Renal pelvis (tissue), 4 donors: ENCODE data around the gene PPA2. TPM values are rescaled to one million over a fixed set of nuclear protein-coding genes. Genes with fewer than 3 reads are reported as not detected.
"Not testable (repeated sequence)": the region's sequence is repeated elsewhere in the genome, so short reads cannot be mapped to it uniquely, and the experiment has no call there.

Experiments used
- DNase-seq: peaks from one replicate; pipeline ENCODE4 v3.0.0-alpha.2; 2013
- polyA plus RNA-seq, 3 donors: library from polyadenylated mRNA; unstranded; fragments of 120-200 nt; gene quantifications; one replicate each; pipeline ENCODE4 v1.2.1, GENCODE V29; 2013; ENCODE audit not compliant: insufficient read length in 3 of 3

PPA2 gene
- polyA plus RNA-seq, 3 donors = 84.8 to 108 (median 99.4) TPM

DNA sequence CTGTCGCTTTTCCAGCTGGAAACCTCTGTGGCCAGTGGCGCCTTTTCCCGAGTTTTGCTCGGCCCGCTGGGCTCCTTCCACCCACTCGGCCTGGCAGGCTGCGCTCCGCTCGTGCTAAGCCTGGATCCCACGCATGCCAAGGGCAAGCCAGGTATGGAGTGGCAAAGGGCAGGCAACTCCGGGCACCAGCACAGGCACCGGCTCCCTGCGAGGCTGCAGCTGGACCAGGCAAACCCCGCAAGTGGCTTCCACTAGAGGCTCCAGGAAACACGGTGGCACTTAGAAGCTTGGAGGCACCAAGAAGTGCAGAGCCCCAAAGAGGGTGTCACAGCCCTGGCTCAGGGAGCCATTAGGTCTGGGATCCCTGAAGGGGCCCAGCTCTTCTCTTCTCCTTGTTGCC, 59.5 kb downstream of the PPA2 start:
- no peak for DNase-seq

DNA sequence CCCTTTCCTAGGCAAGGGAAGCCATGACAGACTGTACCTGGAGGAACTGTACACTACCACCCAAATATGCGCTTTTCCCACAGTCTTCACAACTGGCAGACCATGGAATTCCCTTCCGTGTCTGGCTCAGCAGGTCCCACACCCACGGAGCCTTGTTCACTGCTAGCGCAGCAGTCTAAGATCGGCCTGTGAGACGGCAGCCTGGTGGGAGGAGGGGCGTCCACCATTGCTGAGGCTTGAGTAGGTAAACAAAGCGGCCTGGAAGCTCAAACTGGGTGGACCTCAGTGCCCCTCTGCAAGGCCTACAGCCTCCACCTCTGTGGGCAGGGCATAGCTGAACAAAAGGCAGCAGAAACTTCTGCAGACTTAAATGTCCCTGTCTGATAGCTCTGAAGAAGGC, 64.7 kb downstream of the PPA2 start:
- not testable (repeated sequence) for DNase-seq

DNA sequence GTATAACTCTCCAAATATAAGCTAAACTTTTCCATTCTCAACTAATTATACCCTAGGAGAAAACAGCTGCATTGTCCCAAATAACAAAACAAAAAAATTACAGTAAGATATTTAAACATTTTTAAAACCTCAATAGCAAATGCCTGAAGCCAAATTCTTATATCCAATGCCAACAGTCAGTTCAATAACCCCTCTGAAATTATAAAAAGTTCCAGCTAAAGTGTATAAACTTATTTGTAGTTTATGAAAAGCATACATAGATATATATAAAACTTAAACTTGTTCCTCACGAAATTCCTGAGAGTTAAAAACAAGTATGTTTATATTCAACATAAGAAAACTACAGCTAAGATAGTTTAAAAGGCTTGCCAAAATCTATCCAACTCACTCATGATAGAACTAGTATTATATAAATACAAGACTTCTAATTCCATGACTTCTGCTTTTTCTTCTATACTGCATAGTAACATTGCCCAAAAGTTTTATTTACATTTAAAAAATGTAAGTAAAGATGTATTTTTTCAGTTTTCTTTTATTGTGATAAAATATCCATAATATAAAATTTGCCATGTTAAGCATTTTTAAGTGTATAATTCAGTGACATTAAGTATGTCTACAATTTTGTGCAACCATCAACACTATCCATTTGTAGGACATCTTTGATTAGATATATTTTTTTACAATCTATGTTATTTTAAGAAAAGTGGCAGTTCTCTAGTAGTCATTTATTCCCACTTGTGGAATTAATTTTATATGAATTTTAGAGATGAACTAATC, 72.8 kb downstream of the PPA2 start:
- DNase-seq = no peak

DNA sequence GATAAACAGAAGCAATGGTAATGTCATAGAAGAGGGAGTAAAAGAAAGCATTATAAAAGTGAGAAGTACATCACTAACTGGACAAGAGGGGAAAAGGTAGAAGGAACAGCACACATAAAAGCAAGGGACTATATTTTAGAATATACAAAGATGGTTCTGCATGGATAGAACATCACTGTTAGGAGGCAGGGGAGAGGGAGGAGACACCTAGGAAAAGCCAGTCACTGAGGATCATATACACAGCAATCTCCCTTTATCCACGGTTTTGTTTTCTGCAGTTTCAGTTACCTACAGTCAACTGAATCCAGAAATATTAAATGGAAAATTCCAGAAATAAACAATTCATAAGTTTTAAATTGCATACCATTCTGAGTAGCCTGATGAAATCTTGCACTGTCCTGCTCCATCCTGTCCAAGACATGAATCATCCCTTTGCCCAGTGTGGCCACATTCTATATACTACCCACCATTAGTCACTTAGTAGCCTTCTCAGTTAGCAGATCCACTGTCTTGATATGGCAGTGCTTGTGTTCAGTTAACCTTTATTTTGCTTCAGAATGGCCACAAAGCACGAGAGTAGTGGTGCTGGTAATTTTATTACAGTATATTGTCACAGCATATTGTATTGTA, 74.2 kb downstream of the PPA2 start:
- no peak for DNase-seq

DNA sequence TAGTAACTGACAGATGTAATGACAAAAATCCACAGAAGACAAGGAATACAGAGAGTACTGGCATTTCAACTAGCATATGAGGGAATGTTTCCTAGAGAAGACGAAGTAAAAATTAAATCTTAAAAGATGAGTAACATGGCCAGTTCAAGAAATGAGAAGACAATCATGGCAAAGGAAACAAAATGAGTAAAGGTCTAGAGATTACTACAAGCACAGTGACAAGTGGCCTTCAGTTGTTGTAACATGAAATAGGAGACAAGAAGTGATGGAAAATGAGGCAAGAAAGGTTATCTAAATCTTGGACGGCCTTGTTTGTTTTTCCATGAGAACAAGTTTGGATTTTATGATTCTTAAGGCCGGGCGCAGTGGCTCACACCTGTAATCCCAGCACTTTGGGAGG, 81.0 kb downstream of the PPA2 start:
- no peak for DNase-seq

DNA sequence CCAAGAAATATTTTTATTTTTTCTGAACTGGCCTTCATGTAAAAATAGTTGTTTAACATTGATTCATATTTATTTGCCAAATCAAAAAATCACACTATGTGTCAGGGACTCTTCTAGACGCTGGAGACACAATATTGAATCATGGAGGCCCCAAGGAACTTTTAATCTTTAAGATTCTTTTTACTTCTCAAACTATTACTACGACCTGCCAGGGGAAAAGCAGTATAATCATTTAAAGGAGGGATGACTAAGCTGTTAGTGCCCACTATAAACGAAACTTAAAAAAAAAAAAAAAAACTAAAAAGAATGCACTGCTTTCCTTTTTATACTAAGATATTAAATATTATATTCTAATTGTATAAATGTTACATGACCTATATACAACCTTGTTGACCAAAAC, 84.7 kb downstream of the PPA2 start:
- DNase-seq = no peak

DNA sequence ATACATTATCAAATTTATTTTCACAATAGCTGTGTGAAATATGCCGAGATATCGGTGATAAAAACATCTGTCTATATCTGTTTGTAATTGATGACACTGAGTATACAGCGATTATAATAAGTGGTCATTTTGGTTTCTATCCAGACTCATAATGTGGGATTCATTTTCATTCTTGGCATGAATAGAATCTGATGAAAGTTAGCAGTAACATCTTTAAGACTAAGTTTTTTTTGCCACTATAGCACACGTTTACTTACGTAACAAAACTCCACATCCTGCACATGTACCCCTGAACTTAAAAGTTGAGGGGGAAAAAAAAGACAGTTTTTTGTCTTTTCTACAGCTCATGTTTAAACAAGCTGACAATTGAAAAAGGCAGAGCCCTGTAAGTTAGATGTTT, 86.4 kb downstream of the PPA2 start:
- no peak for DNase-seq

DNA sequence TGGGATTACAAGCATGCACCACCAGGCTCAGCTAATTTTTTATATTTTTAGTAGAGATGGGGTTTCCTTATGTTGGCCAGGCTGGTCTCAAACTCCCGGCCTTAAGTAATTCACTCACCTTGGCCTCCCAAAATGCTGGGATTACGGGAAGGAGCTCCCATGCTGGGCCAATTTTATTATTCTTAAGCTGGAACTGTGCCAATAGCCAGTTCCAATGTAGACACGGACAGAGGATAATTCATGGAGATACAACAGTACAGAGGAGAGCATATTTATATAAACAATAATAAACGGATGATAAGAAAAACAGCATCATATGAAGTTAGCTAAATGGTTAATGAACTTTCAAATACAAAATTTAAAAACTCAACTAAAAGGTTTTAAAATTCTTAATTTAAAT, 87.8 kb downstream of the PPA2 start:
- no peak for DNase-seq

DNA sequence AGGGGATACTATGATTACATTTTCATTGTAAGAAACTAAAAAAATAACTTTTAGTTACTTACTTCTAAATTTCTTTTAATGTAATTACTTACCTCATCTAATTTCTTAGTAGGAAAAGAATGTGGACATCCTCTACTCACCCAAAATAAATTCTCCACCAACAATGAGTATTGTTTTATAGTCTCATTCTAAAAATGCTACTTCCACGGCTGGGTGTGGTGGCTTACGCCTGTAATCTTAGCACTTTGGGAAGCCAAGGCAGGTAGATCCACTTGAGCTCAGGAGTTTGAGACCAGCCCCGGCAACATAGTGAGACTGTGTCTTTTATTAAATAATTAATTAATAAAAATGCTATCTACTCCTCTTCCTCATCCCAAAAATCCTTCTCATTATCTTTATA, 99.8 kb downstream of the PPA2 start:
- DNase-seq = no peak

DNA sequence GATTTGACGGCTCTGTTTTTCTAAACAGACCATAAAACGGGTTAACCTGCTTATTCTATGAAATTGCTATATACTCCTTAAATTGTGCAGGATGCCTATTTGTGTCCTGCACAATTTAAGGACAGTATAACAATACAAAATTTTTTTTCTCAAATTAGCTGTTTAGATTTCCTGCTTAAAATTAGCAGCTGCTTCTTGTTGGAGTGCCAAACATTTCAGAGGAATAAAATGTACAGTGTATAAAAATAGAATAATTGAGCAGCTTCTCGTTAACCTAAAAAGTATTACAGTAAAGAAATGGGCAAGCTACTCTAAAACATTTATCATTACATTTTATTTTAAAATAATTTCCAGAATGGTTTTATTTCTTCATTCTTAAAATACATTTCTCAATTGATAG, 100.5 kb downstream of the PPA2 start:
- no peak for DNase-seq

DNA sequence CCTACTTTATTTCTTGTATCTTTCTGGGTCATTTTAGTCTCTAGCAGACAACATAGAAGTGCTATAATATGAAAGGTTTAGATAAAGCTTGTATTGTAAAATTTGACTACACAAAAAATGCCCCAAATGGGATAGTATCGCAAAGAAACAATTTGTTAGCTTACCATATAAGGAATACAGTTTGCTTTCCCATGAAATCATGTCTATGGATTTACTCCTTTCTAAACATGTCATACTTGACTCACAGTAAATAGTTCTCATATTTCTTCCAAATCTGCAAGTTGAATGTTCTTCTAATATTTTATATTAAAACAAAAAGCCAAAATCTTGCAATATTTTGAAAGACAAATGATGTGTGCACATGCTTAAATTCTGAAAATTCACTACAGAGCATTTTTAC, 103.9 kb downstream of the PPA2 start:
- no peak for DNase-seq

DNA sequence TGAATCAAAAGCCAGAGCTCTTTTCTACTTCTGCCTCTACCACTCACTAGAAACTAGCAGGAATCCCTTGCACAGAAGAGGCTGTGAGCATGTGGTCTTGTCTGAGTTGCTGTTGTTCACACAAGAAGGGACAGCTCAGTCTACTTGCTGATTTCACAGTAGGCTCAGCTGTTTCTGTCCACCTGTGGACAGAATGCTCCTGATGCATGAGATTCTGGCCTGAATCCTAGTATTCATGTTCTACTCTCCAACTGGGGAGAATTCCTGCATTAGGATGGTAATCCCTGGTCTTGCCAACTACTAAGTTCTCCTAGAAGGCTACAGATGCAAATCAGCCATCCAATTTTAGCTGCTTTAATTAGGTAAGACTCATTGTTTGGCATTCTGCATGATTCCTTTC, 112.8 kb downstream of the PPA2 start:
- DNase-seq = no peak

DNA sequence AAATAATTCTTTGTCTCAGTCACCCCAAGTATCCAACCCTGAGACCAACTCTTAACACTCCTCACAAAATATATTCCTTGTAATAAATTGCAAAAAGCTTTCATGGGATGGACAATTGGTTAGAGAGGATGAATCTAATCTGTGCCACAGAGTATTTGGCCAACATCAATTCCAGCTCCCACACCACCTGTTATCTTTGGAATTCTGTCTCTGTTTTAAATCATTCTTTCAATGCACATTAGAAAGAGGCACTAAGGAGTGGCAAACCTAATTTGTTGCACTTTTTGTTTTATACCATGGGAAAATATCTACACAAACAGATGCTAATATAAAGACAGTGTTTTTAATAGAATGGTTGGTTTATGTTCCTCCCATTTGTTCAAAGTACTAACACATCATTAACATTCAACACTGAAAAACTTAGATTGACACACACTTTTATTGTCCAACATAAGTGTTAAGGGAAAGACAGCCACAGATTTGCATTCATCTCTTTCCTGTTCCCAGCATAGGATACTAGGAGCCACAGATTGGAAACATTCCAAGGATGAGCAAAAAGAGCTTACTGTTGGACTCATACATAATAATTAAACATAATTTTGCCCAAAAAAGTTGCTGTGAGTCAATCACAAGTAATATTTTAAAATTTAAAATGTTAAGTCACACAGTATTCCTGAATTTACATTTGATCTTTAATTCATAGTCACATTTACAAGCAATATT, 116.4 kb downstream of the PPA2 start:
- no peak for DNase-seq

DNA sequence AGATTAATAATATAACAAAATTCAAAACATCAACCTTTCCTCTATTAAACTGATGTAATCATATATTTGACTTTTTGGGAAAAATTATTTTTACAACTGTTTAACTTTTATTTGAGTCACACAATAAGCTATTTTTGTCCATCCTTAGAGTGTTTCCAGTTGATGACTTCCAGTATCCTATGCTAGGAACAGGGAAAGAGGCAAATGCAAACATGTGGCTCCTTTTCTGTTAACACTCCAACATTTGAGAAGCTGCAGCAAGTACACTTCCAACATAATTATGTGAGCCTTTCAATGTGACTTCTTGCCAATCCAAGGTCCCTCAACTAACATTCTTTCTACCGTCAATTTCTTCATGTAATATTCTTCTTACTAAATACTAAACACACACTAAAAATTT, 117.7 kb downstream of the PPA2 start:
- DNase-seq = no peak

DNA sequence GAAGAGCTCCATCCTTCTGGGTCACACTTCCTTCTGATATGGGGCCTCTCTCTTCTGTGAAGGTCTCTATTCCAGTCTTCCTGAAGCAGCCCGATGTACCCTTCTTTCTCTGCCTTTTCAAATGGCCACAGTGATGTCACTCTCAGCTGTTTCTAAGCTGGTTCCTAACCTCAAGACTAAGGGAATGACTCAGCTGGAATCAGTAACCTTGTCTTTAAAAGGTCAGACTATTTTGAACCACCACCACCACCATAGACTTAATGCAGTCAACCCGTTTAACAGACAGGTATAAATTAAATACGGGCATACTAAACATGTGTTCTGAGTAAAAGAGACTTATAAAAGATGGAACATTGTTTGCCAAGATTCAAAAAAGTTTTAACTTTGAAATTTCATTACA, 121.0 kb downstream of the PPA2 start:
- DNase-seq = no peak

DNA sequence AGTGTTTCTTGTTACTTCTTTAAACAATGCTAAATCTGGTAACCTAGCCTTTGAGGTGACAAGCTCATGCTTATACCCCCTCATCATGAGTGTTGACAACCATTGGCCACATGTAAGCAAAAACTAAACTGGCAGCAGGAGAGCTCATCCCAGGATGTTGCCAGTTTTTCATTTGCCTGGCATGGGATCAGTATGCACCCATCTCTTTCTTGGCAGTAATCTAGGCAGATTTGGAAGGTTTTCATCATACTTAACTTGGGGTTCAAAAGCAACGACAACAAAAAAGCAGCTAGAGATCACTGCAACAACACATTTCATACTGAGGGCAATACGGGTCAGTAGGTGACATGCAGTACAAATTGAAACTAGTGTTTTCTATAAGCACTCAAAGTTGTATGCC, 122.0 kb downstream of the PPA2 start:
- no peak for DNase-seq

DNA sequence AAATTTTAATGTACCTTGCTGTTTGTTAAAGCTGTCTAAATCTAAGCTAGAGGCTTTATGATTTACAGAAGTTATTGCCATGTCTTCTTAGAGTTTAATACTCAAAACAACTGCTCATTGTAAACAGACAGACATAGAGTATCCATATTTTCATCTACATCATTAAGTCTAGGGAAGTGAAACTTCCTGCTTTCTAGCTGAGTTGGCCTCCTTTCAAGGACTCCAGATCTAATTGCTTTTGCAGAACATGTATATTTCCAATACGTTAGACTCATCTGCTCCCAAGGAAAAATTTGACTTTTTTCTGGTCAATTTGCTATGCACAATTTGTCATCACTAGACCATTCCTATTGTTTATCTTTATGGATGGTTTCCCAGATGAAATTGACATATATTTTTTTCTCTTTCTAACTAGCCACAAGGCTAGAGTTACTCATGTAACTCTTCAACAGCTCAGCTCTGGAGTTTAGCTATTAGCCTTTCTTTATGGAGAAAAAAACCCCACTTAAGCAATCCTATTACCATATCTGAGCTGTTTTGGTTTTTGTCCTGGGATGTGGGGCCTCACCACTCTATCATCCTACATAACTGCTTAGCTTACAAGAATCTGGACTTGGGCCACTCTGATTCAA, 122.9 kb downstream of the PPA2 start:
- no peak for DNase-seq

DNA sequence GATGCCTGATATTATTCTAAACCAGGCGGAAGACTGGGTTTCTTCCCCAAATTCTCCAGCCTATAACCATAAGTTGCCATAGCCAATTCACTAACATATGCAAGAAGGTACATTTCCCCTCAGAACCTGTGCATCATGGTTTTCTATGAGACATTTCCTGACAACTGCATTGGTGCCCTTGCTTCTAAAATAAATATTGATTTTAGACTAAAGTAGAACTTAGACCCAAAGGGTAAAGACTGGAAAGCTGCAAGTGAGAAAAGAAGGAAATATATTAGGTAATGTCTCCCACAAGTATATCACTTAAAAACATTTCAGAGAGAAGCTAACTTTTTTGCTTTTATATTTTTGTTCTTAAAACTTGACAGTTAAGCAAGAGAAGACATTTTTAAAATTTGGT, 125.1 kb downstream of the PPA2 start:
- no peak for DNase-seq

DNA sequence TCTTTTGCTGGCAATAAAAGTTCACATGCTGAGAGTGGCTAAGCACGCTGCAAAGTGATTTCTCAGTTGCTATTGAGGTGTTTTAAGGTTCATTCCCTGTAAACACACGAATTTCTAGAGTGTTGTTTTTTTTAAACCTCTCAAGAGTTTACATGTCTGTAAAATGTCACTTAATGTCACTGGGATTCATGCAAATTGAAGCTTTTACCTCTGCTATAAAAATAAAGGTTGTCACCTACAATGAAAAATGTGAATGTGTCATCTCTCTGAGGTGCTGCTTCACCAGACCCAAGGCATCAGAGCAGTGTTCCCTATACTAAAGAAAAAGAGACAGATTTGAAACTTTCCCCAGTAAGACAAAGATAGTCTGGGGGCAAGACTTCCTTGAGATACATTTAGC, 127.0 kb downstream of the PPA2 start:
- no peak for DNase-seq

DNA sequence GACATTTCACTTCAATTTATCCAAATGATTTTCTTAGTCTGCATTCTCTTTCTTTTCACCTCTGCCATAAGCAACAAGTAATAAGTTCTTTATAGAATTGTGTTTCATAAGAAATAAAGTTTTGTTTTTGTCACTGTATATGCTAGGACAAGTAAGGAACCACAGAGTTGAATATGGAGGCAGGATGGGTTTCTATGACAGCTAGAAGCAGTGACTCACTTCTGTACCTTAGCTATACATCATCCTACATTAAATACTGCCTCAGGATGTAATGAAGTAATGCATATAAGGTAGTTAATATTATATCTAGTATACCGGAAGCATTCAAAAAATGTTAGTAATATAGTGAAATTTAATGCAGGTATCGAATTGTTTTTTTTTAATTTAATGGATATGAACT, 128.0 kb downstream of the PPA2 start:
- DNase-seq = no peak

DNA sequence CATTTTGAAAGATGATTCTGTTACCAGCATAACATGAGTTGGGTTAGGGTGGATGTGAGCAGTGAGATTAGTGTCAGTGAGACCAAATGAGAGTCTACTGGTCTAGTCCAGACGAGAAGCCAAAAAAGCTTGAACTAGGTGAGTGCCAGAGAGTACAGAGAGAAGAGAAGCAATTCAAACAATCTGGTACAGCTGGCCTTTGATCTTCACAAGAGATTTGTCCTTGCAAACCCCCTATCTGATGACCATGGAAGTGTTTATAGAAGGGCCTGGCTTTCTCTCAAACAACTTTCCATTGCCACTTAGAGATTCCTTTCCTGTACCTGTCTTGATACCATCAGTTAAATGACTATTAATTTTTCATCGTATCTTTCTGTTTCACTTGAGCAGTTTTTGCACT, 128.5 kb downstream of the PPA2 start:
- no peak for DNase-seq

DNA sequence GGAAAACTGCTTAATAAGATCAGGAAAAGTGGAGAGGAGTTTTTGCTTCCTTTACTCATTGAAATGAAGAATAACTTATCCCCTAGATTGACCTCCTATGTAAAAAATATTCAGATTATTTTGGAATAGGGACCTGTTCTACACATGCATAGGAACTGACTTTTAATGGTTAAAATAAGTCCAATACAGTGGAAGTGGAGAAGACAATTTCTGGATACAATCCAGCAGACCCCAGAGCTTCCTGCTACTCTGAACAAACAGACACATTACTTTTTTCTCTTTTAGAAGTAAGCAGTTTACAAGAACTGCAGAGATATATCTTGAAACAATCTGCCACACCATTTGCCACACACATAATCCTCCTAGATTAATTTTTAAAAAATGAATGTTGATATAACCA, 129.7 kb downstream of the PPA2 start:
- no peak for DNase-seq
